Lung microvascular endothelial cell (primary cell): ENCODE data around the gene ARRDC4. TPM values are rescaled to one million over a fixed set of nuclear protein-coding genes. Genes with fewer than 3 reads are reported as not detected.

Experiments
- DNase-seq, 2 donors: peaks; one replicate each; pipeline versions ENCODE4 v3.0.0 to v3.0.0-alpha.2; 2010; ENCODE audit warnings: low read depth in 2 of 2
- total RNA-seq: library from RNA; depleted of rRNA; stranded (reverse); fragments of >200 nt; gene quantifications from 2 replicates; pipeline ENCODE4 v1.2.1, GENCODE V29; 2014

The ARRDC4 gene, protein sequence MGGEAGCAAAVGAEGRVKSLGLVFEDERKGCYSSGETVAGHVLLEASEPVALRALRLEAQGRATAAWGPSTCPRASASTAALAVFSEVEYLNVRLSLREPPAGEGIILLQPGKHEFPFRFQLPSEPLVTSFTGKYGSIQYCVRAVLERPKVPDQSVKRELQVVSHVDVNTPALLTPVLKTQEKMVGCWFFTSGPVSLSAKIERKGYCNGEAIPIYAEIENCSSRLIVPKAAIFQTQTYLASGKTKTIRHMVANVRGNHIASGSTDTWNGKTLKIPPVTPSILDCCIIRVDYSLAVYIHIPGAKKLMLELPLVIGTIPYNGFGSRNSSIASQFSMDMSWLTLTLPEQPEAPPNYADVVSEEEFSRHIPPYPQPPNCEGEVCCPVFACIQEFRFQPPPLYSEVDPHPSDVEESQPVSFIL
- 0.79 and 0.87 TPM in 2 replicates for total RNA-seq

GRCh38 chr15:97960364-97961066 lies at the start of gene ARRDC4:
Gene ARRDC4 (plus strand): TSS chr15:97960703. CDS start chr15:97960862, 159 bp downstream.
- peak; percentile 75 to 100 for DNase-seq

- no peak for DNase-seq
Measured at GRCh38 chr15:97914711-97915110, 45.8 kb upstream of the ARRDC4 start.

DNA sequence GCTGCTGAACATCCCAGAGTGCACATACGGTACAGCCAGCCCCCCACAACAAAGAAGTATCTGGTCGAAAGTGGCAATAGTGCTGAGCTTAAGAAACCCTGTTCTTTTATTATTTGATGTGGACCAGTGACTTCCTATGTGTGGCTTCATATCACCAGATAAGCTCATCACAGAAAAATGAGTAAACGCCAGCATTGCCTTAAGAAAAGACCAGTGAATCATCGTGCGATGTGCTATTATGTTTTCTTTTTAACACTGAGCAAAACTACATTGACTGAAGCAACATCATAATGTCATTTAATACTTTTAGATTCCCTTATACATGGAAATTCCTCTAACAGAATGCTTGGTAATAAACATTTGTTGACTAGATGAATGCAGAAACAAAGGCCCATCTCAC lies 45.2 kb upstream of the ARRDC4 start:
- DNase-seq = no peak

DNA sequence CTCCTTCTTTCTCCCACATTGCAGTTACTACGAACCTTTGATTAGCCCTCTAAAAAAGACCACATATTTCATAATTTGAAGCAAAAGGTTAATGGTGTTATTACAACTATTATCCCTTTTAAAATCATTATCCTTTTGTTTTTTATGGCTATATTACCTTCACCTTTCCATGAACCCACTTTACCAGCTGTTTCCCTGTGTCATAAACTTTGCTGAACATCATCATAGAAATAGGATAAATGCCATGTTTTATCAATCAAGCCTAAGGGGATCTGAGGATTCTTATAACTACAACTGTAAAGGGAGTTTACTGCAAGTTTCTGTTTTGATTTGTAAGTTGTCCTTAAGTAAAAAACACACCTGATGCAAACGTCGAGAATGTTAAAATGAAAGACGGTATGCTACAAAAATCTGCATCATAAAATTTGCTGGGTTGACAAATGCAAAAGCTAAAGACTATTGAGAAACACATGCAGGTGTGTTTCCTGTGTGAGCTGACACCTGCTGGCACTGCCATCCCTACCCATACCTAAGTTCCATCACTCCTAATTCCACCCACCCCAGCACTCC lies 39.1 kb upstream of the ARRDC4 start:
- DNase-seq = no peak

GRCh38 chr15:97929456-97930229 lies 30.9 kb upstream of the ARRDC4 start:
- DNase-seq = no peak

GRCh38 chr15:97930230-97930629 lies 30.3 kb upstream of the ARRDC4 start:
- DNase-seq = no peak

- DNase-seq = no peak
Measured at GRCh38 chr15:97931314-97931713, 29.2 kb upstream of the ARRDC4 start.

GRCh38 chr15:97933589-97933988 lies 26.9 kb upstream of the ARRDC4 start:
- DNase-seq = no peak

GRCh38 chr15:97940993-97941392 lies 19.5 kb upstream of the ARRDC4 start:
- no peak for DNase-seq

GRCh38 chr15:97941572-97941971 lies 18.9 kb upstream of the ARRDC4 start:
- DNase-seq = no peak

DNA sequence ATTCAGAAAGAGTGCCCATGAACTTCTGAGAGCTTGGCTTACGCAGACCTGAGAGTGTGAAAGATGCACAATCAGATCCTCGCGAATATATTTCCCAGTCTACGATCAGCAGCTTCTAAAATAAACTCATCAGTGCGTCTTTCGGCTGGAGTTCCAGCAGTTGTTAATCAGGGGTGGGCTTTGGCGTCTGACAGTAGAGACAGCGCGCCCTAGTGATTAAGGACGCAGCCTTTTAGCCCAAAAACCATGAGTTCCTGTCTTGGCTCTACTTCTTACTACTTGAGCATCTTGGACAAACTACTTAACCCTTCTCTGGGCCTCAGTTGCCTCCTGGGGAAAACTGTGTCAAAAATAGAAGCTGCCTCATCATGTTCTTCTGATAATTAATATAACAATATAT lies 15.8 kb upstream of the ARRDC4 start:
- DNase-seq = no peak

GRCh38 chr15:97947465-97948260 lies 12.8 kb upstream of the ARRDC4 start:
- no peak for DNase-seq

GRCh38 chr15:97953254-97953653 lies 7.2 kb upstream of the ARRDC4 start:
- no peak for DNase-seq

- no peak for DNase-seq
Measured at GRCh38 chr15:97953748-97954147, 6.8 kb upstream of the ARRDC4 start.

- DNase-seq = no peak
Measured at GRCh38 chr15:97955035-97955434, 5.5 kb upstream of the ARRDC4 start.

GRCh38 chr15:97955529-97955928 lies 5.0 kb upstream of the ARRDC4 start:
- DNase-seq = no peak

- no peak for DNase-seq
Measured at GRCh38 chr15:97959724-97960363, 659 bp upstream of the ARRDC4 start.

DNA sequence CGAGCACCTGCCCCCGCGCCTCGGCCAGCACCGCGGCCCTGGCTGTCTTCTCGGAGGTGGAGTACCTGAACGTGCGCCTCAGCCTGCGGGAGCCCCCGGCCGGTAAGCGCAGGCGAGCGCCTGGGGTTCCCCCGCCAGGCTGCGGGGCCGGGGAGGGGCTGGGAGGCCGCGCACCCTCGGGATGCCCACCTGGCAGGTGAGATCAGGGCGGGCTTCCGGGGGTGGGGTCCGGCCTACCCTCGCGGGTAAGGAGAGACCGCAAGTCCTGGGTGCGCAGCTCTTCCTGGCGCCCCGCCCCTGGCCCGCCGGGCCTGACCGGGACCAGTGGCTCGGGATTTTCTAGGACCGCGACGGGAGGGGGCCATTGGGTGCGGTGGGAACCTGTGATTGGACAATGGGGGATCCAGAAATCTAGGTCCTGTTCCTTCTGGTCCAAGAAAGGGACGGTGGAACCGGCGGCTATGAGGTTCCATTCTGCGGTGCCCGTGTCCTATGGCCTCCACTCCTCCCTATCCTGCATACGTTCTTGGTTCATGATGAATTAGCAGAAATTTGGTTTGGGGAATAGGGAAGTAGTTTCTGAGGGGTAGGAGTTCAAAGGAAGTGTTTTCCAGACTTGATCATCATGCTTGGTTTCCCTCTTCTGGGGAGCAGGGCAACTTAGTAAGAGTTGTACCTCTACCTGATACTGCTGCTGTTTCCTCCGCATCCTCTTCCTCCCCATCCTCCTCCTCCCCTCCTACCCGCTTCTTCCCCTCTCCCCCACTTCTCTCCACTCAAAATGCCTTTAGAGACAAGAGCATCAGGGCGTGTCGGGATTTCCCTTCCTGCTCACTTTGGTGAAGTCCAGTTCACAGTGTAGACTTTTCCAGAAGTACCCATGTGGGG lies 808 bp downstream of the ARRDC4 start:
- DNase-seq = no peak

DNA sequence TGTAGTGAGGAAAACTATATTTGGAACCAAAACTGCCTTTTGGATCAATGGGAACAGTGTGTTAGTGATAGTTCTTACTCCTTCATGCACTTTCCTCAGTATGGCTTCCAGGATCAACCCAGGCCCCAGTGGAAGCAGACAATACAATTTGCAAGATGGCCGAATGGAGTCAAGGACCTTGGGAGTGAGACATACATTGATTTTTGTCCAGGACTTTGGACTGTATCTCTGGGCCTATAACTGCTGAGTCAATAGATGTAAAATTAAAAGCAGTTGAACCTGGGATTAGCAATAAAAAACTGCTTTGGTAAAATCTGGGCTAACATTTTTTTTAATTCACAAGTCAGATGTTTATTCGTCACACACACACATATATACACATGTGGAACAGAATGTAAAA lies 1.8 kb downstream of the ARRDC4 start:
- no peak for DNase-seq
